Naive thymus-derived CD8-positive, alpha-beta T cell (primary cell): ENCODE results near the gene GNAL. TPM values are rescaled to one million over a fixed set of nuclear protein-coding genes. Genes with fewer than 3 reads are reported as not detected.

Source experiments
- ATAC-seq, 2 donors: fragments of 150-1000 bp; cut with Tn5 transposase in 1 of 2; sonication (Bioruptor Pico), chemical (Tn5 transposase) in 1 of 2; 1 replicate in 1 of 2; 2 replicates in 1 of 2; pipeline ENCODE4 v1.10.0; 2021; ENCODE audit warnings: mild to moderate bottlenecking in 2 of 2, moderate library complexity in 2 of 2
- POLR2A ChIA-PET: fragments of 350-600 bp; sonication (Branson Sonifier 250); formaldehyde crosslinking; loops from one replicate; lab custom pipeline; 2021; ENCODE audit warnings: antibody characterized with exemption; lab: Charles Lee
- DNase-seq, 10 donors: peaks; one replicate each; pipeline versions ENCODE4 v3.0.0 to v3.0.0-alpha.2; 2020 to 2022
- H3K27ac Mint-ChIP-seq, 10 donors: one replicate each; pipeline ENCODE4 v1.8.0; 2020 to 2022; ENCODE audit warnings: mild to moderate bottlenecking in 10 of 10, mixed read lengths in 10 of 10, moderate library complexity in 4 of 10, inconsistent platforms in 1 of 10
- H3K27me3 Mint-ChIP-seq, 5 donors: one replicate each; pipeline ENCODE4 v1.8.0; 2021 to 2022; ENCODE audit warnings: mixed read lengths in 5 of 5
- H3K36me3 Mint-ChIP-seq, 3 donors: one replicate each; pipeline ENCODE4 v1.8.0; 2020 to 2022; ENCODE audit warnings: mixed read lengths in 3 of 3, mild to moderate bottlenecking in 2 of 3, inconsistent platforms in 1 of 3
- H3K4me1 Mint-ChIP-seq, 4 donors: one replicate each; pipeline ENCODE4 v1.8.0; 2021 to 2022; ENCODE audit warnings: mixed read lengths in 4 of 4
- H3K4me3 Mint-ChIP-seq, 10 donors: one replicate each; pipeline ENCODE4 v1.8.0; 2020 to 2022; ENCODE audit warnings: mild to moderate bottlenecking in 10 of 10, mixed read lengths in 10 of 10, moderate library complexity in 6 of 10, inconsistent platforms in 1 of 10
- H3K9me3 Mint-ChIP-seq, 9 donors: one replicate each; pipeline ENCODE4 v1.8.0; 2020 to 2022; ENCODE audit warnings: mixed read lengths in 9 of 9, mild to moderate bottlenecking in 3 of 9, inconsistent platforms in 1 of 9, moderate library complexity in 1 of 9
- polyA plus RNA-seq, 3 donors: library from polyadenylated mRNA; unstranded; fragments of 300-500 nt; fragmentation: Illumina TruSeq; gene quantifications; one replicate each; pipeline ENCODE4 v1.2.3, GENCODE V29; 2021
- total RNA-seq, 8 experiments: library from RNA in 2 of 8; stranded (reverse) in 2 of 8; gene quantifications; one replicate each; pipeline ENCODE4 v1.2.3 and lab custom pipeline; 2021 to 2026

GNAL gene
- total and polyA plus RNA-seq, 5 experiments from 2014 or later = 0.06 to 1.1 (median 0.41) TPM; not detected in 1

DNA sequence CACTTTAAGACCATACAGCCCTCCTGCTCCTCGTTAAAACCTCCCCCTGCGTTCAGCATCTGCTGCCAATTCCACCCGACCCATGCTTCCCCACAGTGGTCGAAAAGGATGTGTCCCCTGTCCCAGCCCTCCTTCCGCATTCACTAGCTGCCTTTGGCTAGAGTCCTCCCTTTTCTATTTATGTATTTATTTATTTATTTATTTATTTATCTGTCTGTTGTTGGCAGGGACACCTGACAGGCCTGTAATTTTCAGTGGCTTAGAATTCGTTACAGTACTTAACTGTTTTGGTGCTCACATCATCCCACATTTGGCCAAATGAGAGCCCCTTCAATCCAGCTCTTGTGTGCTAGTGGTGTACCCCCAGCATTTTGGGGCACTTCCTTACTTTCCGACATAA lies 50.8 kb downstream of the GNAL start:
- Mint-ChIP-seq H3K36me3 (no peaks in the 10 kb centered on the region), H3K9me3 (no peaks in the 10 kb centered on the region), H3K4me1 (no peaks in the 10 kb centered on the region), H3K4me3 (no peak overlapping the region), H3K27me3 (peaks cover 12 to 42% (median 26%) of the 10 kb centered on the region in 5 donors), H3K27ac (no peak overlapping the region)
- DNase-seq (no peak), ATAC-seq (no peak)
- POLR2A ChIA-PET = no interaction called here

DNA sequence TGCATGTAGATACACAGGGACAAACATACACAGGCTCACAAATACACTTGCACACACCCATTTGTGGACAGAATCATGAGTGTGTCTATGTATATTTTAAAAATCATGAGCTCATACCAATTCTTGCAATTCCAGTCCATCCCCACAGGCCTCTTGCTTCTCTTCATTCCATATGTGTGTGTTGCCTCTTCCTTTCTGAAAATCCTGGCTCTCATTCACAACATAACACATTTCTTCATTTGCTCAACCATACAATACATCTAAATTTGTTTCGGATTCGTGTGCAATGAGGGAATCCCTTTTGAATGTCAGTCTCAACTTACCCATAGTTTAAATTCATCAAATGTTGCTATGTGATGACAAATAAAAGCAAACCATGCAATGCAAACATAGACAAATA lies 51.4 kb downstream of the GNAL start:
- no peak for ATAC-seq
- Mint-ChIP-seq H3K9me3 (no peaks in the 10 kb centered on the region), H3K36me3 (no peaks in the 10 kb centered on the region), H3K4me1 (no peaks in the 10 kb centered on the region), H3K27ac (no peak overlapping the region), H3K4me3 (no peak overlapping the region), H3K27me3 (peaks cover 12 to 37% (median 27%) of the 10 kb centered on the region in 5 donors)
- DNase-seq = no peak
- POLR2A ChIA-PET = no interaction called here

DNA sequence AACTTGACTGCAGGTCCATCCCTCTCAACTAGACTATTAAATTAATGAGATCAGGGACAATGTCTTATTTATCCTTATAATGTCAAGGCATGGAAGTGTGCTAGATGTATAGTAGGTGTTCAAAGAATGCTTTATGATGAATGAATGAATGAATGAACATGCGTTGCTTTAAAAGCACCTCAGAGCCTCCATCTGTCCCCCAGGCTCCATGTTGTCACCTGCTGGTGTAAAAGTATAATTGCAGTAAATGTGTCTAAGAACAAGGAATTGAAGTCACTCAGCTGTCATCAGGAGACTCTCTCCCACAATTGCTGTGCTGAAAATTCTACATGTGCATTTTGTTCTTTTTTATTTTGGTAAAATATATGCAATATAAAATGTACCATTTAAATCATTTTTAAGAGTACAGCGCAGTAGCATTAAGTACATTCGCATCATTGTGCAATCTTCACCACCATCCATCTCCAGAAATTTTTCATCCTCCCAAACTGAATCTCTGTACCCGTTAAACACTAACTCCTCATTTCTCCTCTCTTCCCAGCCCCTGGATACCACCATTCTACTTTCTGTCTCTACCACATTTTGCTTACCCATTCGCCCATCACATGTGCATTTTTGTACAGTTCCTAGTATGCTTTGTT lies 52.6 kb downstream of the GNAL start:
- H3K4me1 Mint-ChIP-seq = no peaks in the 10 kb centered on the region
- no peak for ATAC-seq
- peak overlapping the region in 1 of 10 donors; percentile 8 for H3K4me3 Mint-ChIP-seq
- no peaks in the 10 kb centered on the region for H3K36me3 Mint-ChIP-seq
- peaks cover 15 to 44% (median 30%) of the 10 kb centered on the region in 5 donors for H3K27me3 Mint-ChIP-seq
- no peak overlapping the region for H3K27ac Mint-ChIP-seq
- POLR2A ChIA-PET = no interaction called here
- H3K9me3 Mint-ChIP-seq = no peaks in the 10 kb centered on the region
- peak in 1 of 10 donors; percentile 4 for DNase-seq

DNA sequence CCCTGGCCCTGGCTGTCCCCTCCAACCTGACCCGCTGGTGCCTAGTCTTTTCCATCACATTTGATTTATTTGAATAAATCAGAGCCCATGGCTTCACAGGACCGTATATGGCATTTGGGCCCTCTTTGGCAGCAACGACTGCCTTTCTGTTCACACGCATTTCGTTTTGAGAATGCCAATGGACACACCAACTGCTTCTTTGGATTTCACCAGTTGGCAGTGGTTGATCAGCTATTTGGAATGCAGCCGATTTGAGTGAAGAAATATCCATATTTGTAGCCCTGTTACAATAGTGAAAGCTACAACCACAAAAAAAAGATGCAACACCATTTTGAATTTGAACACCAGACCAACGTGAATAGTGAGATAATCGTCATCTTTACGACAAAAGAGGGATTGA lies 56.5 kb downstream of the GNAL start:
- DNase-seq = no peak
- Mint-ChIP-seq H3K27ac (no peak overlapping the region), H3K9me3 (no peaks in the 10 kb centered on the region), H3K4me1 (peaks cover under 1 to 7% (median 3%) of the 10 kb centered on the region in 4 donors), H3K27me3 (peaks cover 28 to 58% (median 43%) of the 10 kb centered on the region in 5 donors), H3K4me3 (no peak overlapping the region), H3K36me3 (peaks cover 0 to 5% (median 0%) of the 10 kb centered on the region in 3 donors)
- no peak for ATAC-seq
- POLR2A ChIA-PET = no interaction called here

DNA sequence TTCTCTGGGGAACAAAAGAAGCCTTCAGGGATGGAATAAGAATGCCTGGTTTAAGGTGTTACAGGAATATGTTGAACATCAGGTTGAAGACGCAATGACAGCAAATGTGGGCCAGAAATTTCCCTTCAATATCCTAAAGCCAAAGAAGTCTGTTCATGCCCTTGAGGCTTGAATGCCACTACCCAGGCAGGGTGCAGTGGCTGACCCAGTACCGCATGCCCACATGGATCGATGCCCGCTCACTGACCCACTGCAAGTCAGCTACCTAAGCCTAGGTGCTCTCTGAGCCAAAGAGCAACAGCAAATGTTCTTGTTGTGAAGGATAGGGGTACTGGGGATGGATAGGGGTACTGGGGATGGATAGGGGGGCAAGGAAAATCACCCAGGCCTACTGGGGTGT lies 58.2 kb downstream of the GNAL start:
- no peak for DNase-seq
- Mint-ChIP-seq H3K4me3 (no peak overlapping the region), H3K4me1 (peaks cover 7 to 14% (median 11%) of the 10 kb centered on the region in 4 donors), H3K27ac (no peak overlapping the region), H3K9me3 (no peaks in the 10 kb centered on the region), H3K27me3 (peaks cover 30 to 59% (median 46%) of the 10 kb centered on the region in 5 donors), H3K36me3 (peaks cover 0 to 5% (median 0%) of the 10 kb centered on the region in 3 donors)
- POLR2A ChIA-PET = no interaction called here
- ATAC-seq = no peak

GRCh38 chr18:11747731-11748130 lies 58.7 kb downstream of the GNAL start:
- DNase-seq = no peak
- Mint-ChIP-seq H3K9me3 (no peaks in the 10 kb centered on the region), H3K4me1 (peaks cover 8 to 15% (median 12%) of the 10 kb centered on the region in 4 donors), H3K27me3 (peaks cover 27 to 58% (median 47%) of the 10 kb centered on the region in 5 donors), H3K36me3 (peaks cover 0 to 5% (median 0%) of the 10 kb centered on the region in 3 donors), H3K4me3 (no peak overlapping the region), H3K27ac (no peak overlapping the region)
- POLR2A ChIA-PET = no interaction called here
- ATAC-seq = no peak

DNA sequence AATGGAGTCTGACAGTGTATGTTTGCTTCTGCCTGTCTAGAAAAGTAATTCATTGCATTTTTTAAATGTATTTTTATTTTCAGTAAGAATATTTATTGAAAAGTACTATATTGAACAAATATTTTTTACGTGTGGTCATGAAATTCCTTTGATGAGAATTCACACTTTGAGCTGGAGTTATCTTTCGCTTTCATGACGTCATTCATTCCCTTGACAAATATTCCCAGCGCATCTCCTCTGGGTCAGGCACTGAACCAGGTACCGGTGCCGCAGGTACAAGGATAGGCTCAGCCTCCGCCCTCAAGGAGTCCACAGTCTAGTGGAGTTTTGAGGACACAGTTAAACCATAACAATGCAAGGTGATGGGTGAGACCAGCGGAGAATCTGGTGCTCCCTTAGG lies 60.2 kb downstream of the GNAL start:
- DNase-seq (no peak), ATAC-seq (no peak)
- Mint-ChIP-seq H3K36me3 (peaks cover 0 to 5% (median 0%) of the 10 kb centered on the region in 3 donors), H3K4me3 (no peak overlapping the region), H3K4me1 (peaks cover 11 to 15% (median 12%) of the 10 kb centered on the region in 4 donors), H3K9me3 (no peaks in the 10 kb centered on the region), H3K27ac (no peak overlapping the region), H3K27me3 (peaks cover 30 to 61% (median 49%) of the 10 kb centered on the region in 5 donors)
- POLR2A ChIA-PET = no interaction called here

- peak overlapping the region in 1 of 10 donors; percentile 26 for H3K27ac Mint-ChIP-seq
- H3K27me3 Mint-ChIP-seq = peaks cover 30 to 63% (median 51%) of the 10 kb centered on the region in 5 donors
- DNase-seq (no peak), ATAC-seq (no peak)
- peaks cover 0 to 5% (median 0%) of the 10 kb centered on the region in 3 donors for H3K36me3 Mint-ChIP-seq
- peaks cover 11 to 15% (median 12%) of the 10 kb centered on the region in 4 donors for H3K4me1 Mint-ChIP-seq
- H3K9me3 Mint-ChIP-seq = no peaks in the 10 kb centered on the region
- POLR2A ChIA-PET = no interaction called here
- H3K4me3 Mint-ChIP-seq = peak overlapping the region in 4 of 10 donors; percentile 25 to 51 (median 32)
Observed at GRCh38 chr18:11750171-11750570, 61.1 kb downstream of the GNAL start.

DNA sequence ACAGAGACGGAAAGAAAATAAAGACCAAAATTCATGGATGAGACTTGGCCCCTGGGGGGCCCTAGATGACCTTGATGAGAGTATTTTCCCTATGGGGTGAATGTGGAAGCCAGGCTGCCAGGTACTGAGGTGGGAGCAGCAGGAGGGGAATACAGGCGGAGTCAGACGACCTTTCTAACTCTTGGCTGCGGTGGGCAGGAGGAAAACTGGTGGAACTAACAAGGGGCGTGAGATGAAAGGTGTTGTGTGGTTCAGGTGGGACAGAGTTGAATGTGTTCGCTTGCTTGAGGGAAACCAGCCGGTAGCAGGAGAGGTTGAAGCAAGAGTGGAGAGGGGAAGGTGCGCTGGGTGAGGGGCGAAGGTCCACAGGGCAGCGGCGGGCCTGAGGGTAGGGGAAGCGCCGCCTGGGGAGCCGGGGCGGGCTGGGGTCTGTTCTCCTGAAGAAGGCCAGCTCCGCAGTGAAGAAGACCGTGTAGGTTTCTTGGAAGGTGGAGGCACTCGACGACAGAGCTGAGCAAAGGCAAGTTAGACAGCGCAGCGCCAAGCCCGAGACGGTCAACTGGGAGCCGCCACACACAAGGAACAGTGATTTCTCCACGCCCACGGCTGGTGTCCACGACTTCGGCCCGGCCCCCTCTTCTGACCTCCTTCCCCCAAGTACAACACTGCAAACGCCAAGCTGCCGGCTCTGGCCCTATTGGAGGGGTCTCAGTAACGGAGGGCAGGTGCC lies 61.7 kb downstream of the GNAL start:
- Mint-ChIP-seq H3K27me3 (peaks cover 29 to 66% (median 54%) of the 10 kb centered on the region in 5 donors), H3K4me1 (peaks cover 11 to 15% (median 12%) of the 10 kb centered on the region in 4 donors), H3K27ac (no peak overlapping the region), H3K4me3 (peak overlapping the region in 6 of 10 donors; percentile 25 to 67 (median 42)), H3K9me3 (no peaks in the 10 kb centered on the region), H3K36me3 (peaks cover 0 to 5% (median 0%) of the 10 kb centered on the region in 3 donors)
- POLR2A ChIA-PET = no interaction called here
- ATAC-seq = no peak
- DNase-seq = no peak

- POLR2A ChIA-PET = no interaction called here
Observed at GRCh38 chr18:11751341-11752115, 62.5 kb downstream of the GNAL start.

DNA sequence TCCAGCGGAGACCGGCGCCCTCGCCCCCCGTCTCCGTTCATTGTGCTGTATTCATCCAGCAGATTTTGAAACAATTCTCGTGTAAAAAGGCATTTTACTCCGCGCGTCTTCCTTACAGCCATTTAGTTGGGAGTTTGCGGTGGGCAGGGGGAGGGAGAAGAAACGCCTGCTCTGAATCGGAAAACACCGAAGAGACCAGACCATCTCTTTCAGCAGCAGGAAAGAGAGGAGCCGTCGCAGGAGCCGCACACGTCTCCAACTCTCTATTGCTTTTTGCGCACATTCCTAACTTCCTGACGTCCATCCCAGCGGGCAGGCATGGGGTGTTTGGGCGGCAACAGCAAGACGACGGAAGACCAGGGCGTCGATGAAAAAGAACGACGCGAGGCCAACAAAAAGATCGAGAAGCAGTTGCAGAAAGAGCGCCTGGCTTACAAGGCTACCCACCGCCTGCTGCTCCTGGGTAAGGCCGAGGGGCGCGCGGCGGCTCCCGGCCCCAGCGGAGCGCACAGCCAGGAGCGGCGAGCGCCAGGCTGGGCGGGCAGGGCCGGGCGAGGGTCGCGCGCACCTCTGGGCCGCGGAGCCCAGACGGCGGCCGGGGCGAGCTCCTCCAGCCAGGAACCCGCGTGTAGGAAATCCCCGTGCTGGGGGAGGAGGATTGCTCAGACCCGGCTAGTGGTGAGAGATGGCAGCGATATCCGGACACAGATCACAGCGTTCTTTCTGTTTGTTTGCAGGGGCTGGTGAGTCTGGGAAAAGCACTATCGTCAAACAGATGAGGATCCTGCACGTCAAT lies 63.2 kb downstream of the GNAL start:
- peak in 1 of 2 donors; percentile 30 for ATAC-seq
- peak overlapping the region; percentile 33 to 82 (median 70) for H3K4me3 Mint-ChIP-seq

More at GRCh38 chr18:11751341-11752115, 62.5 kb downstream of the GNAL start:
- Mint-ChIP-seq H3K9me3 (no peaks in the 10 kb centered on the region), H3K27ac (no peak overlapping the region), H3K36me3 (peaks cover 0 to 5% (median 0%) of the 10 kb centered on the region in 3 donors), H3K27me3 (peaks cover 27 to 62% (median 51%) of the 10 kb centered on the region in 5 donors), H3K4me3 (peak overlapping the region in 3 of 10 donors; percentile 24 to 69 (median 59)), H3K4me1 (peaks cover 11 to 15% (median 12%) of the 10 kb centered on the region in 4 donors)
- DNase-seq (no peak), ATAC-seq (no peak)

GRCh38 chr18:11754979-11755378 lies 65.9 kb downstream of the GNAL start:
- H3K4me1 Mint-ChIP-seq = peaks cover 11 to 14% (median 12%) of the 10 kb centered on the region in 4 donors
- no peaks in the 10 kb centered on the region for H3K9me3 Mint-ChIP-seq
- no peak overlapping the region for H3K27ac Mint-ChIP-seq
- no peak for DNase-seq
- ATAC-seq = no peak
- H3K4me3 Mint-ChIP-seq = no peak overlapping the region
- POLR2A ChIA-PET = no interaction called here
- peaks cover 0 to 4% (median 0%) of the 10 kb centered on the region in 3 donors for H3K36me3 Mint-ChIP-seq
- peaks cover 22 to 57% (median 34%) of the 10 kb centered on the region in 5 donors for H3K27me3 Mint-ChIP-seq

More for the DNA sequence above, 63.2 kb downstream of the GNAL start:
- POLR2A ChIA-PET = no interaction called here
- H3K36me3 Mint-ChIP-seq = peaks cover 0 to 5% (median 0%) of the 10 kb centered on the region in 3 donors
- DNase-seq = no peak
- H3K27ac Mint-ChIP-seq = peak overlapping the region in 1 of 10 donors; percentile 20
- H3K4me1 Mint-ChIP-seq = peaks cover 11 to 15% (median 12%) of the 10 kb centered on the region in 4 donors
- H3K9me3 Mint-ChIP-seq = no peaks in the 10 kb centered on the region
- H3K27me3 Mint-ChIP-seq = peaks cover 27 to 61% (median 47%) of the 10 kb centered on the region in 5 donors
